ENCODE measurements around the gene CDK5RAP2. TPM values are rescaled to one million over a fixed set of nuclear protein-coding genes. Genes with fewer than 3 reads are reported as not detected.

The CDK5RAP2 gene
- total RNA-seq, 1 donor from 2014 or later: 80.0 TPM

GRCh38 chr9:120382453-120382852 lies 197.5 kb downstream of the CDK5RAP2 start:
- CTCF ChIA-PET: no interaction called here

GRCh38 chr9:120381839-120382238 lies 198.1 kb downstream of the CDK5RAP2 start:
- Mint-ChIP-seq H3K27me3 (no peaks in the 10 kb centered on the region), H3K4me3 (no peak overlapping the region), H3K27ac (no peak overlapping the region), H3K36me3 (ENCODE audit: low read depth) (peaks cover 7% of the 10 kb centered on the region), H3K9me3 (no peaks in the 10 kb centered on the region), H3K4me1 (no peaks in the 10 kb centered on the region)
- ChIA-PET CTCF (no interaction called here), POLR2A (no interaction called here)
- intact Hi-C loops (cut with micrococcal nuclease): no loop called here
- DNase-seq (no peak), ATAC-seq (ENCODE audit: low read depth) (no peak)
- TF ChIP-seq CTCF (IDR thresholded peaks at IDR 0.05): no peak

More at GRCh38 chr9:120382453-120382852, 197.5 kb downstream of the CDK5RAP2 start:
- Mint-ChIP-seq H3K4me1 (no peaks in the 10 kb centered on the region), H3K27me3 (no peaks in the 10 kb centered on the region), H3K9me3 (no peaks in the 10 kb centered on the region), H3K36me3 (ENCODE audit: low read depth) (peaks cover 11% of the 10 kb centered on the region), H3K4me3 (no peak overlapping the region), H3K27ac (no peak overlapping the region)
- intact Hi-C loops (cut with micrococcal nuclease): no loop called here
- POLR2A ChIA-PET: no interaction called here
- ATAC-seq (ENCODE audit: low read depth) (no peak), DNase-seq (no peak)
- no peak for TF ChIP-seq CTCF (IDR thresholded peaks at IDR 0.05)

GRCh38 chr9:120379611-120380010 lies 200.4 kb downstream of the CDK5RAP2 start:
- no peaks in the 10 kb centered on the region for H3K36me3 Mint-ChIP-seq (ENCODE audit: low read depth)
- no peak overlapping the region for H3K27ac Mint-ChIP-seq
- no peaks in the 10 kb centered on the region for H3K27me3 Mint-ChIP-seq
- ATAC-seq (ENCODE audit: low read depth): no peak
- no peaks in the 10 kb centered on the region for H3K9me3 Mint-ChIP-seq
- ChIA-PET POLR2A (no interaction called here), CTCF (no interaction called here)
- DNase-seq: no peak
- intact Hi-C loops (cut with micrococcal nuclease): no loop called here
- no peak for TF ChIP-seq CTCF (IDR thresholded peaks at IDR 0.05)
- H3K4me3 Mint-ChIP-seq: no peak overlapping the region
- H3K4me1 Mint-ChIP-seq: no peaks in the 10 kb centered on the region

GRCh38 chr9:120378680-120379079 lies 201.3 kb downstream of the CDK5RAP2 start:
- TF ChIP-seq CTCF (IDR thresholded peaks at IDR 0.05): no peak
- ATAC-seq (ENCODE audit: low read depth) (no peak), DNase-seq (no peak)
- H3K4me1 Mint-ChIP-seq: no peaks in the 10 kb centered on the region
- H3K27ac Mint-ChIP-seq: no peak overlapping the region
- intact Hi-C loops (cut with micrococcal nuclease): no loop called here
- no peaks in the 10 kb centered on the region for H3K27me3 Mint-ChIP-seq
- CTCF ChIA-PET: no interaction called here
- POLR2A ChIA-PET: no interaction called here
- H3K9me3 Mint-ChIP-seq: no peaks in the 10 kb centered on the region
- no peak overlapping the region for H3K4me3 Mint-ChIP-seq
- H3K36me3 Mint-ChIP-seq (ENCODE audit: low read depth): no peaks in the 10 kb centered on the region

GRCh38 chr9:120377268-120378159 lies 202.5 kb downstream of the CDK5RAP2 start:
- Mint-ChIP-seq H3K9me3 (no peaks in the 10 kb centered on the region), H3K27me3 (no peaks in the 10 kb centered on the region), H3K36me3 (ENCODE audit: low read depth) (no peaks in the 10 kb centered on the region), H3K4me3 (no peak overlapping the region), H3K4me1 (no peaks in the 10 kb centered on the region), H3K27ac (no peak overlapping the region)
- CTCF ChIA-PET: no interaction called here
- POLR2A ChIA-PET: no interaction called here
- ATAC-seq (ENCODE audit: low read depth): no peak
- DNase-seq: no peak
- intact Hi-C loops (cut with micrococcal nuclease): no loop called here
- no peak for TF ChIP-seq CTCF (IDR thresholded peaks at IDR 0.05)
